K562 (cell line): ENCODE data around the gene DHX36. TPM values are rescaled to one million over a fixed set of nuclear protein-coding genes. Genes with fewer than 3 reads are reported as not detected.
A peak's percentile ranks its signal among the peaks of the same experiment; 100 is the strongest.

ENCODE experiments used
- ATAC-seq: fragments of 200-7000 bp; cut with Tn5 transposase; 3 replicates; pipeline ENCODE4 v1.9.1; 2020; ENCODE audit warnings: moderate library complexity
- BruUV-seq: library from RNA; stranded (reverse); fragments of 400-500 nt; replicated peaks from 2 replicates; lab custom pipeline; 2021; lab: Mats Ljungman, UMichigan
- CTCF ChIA-PET: fragments of 300-600 bp; formaldehyde crosslinking; extraction: SDS; loops from one replicate; lab custom pipeline; 2021; ENCODE audit warnings: low intra/inter-chr PET ratio; lab: Yijun Ruan, JAX
- POLR2A ChIA-PET: fragments of 300-600, 350-650 bp; sonication (Branson Sonifier 250); formaldehyde crosslinking; extraction: SDS; loops from one replicate; lab custom pipeline; 2021; ENCODE audit warnings: antibody characterized with exemption, inconsistent platforms; lab: Yijun Ruan, JAX
- DNase-seq, 4 experiments: peaks; one replicate each; pipeline versions ENCODE4 v3.0.0 to v3.0.0-alpha.2; 2011 to 2018; ENCODE audit warnings: low spot score in 3 of 4, mixed read lengths in 3 of 4; ENCODE audit errors: extremely low read depth in 1 of 4
- FAIRE-seq: peaks from 2 replicates; lab custom pipeline; 2011; peaks lifted over from hg19 to GRCh38; lab: Jason Lieb, UNC
- H2AFZ ChIP-seq: 2 replicates; pipeline ENCODE4 v1.6.0; 2011; ENCODE audit warnings: low read depth, low read length, control low read depth, inconsistent platforms
- H3K27ac ChIP-seq: fragments of 200-600 bp; 3 replicates; pipeline ENCODE4 v1.8.0; 2011; ENCODE audit warnings: low read depth, mild to moderate bottlenecking, control low read depth, inconsistent platforms, low read length, moderate library complexity, mixed read lengths; ENCODE audit errors: extremely low read depth
- H3K27me3 ChIP-seq, 2 experiments: fragments of 300-600 bp in 1 of 2; 2 replicates in 1 of 2; 3 replicates in 1 of 2; pipeline versions ENCODE4 v1.6.0 to v1.8.0; 2011; ENCODE audit warnings: inconsistent platforms in 2 of 2, low read length in 2 of 2, mild to moderate bottlenecking in 1 of 2, mixed read lengths in 1 of 2, moderate library complexity in 1 of 2; ENCODE audit not compliant: control insufficient read depth in 2 of 2, insufficient read depth in 2 of 2
- H3K36me3 ChIP-seq: fragments of 300-600 bp; 3 replicates; pipeline ENCODE4 v1.8.0; 2011; ENCODE audit warnings: mild to moderate bottlenecking, low read length, inconsistent platforms; ENCODE audit not compliant: control insufficient read depth, insufficient read depth
- H3K4me1 ChIP-seq, 2 experiments: fragments of 200-600 bp in 1 of 2; replicated peaks in 1 of 2; 2 replicates in 1 of 2; 3 replicates in 1 of 2; pipeline versions ENCODE4 v1.5.1 to v1.8.0; 2011; ENCODE audit warnings: inconsistent platforms in 2 of 2, low read length in 2 of 2, mild to moderate bottlenecking in 1 of 2, mixed read lengths in 1 of 2, moderate library complexity in 1 of 2; ENCODE audit not compliant: control insufficient read depth in 2 of 2, insufficient read depth in 2 of 2
- H3K4me2 ChIP-seq: 2 replicates; pipeline ENCODE4 v1.6.1; 2011; ENCODE audit warnings: low read length, control low read depth, inconsistent platforms, mixed read lengths; ENCODE audit not compliant: insufficient read depth
- H3K4me3 ChIP-seq: fragments of 200-600 bp; sonication (generic), shearing (Covaris generic); 2 replicates; pipeline ENCODE4 v1.5.1; 2016; ENCODE audit warnings: control low read depth, inconsistent platforms
- H3K79me2 ChIP-seq: fragments of 200-600 bp; 3 replicates; pipeline ENCODE4 v1.8.0; 2011; ENCODE audit warnings: low read length, inconsistent platforms; ENCODE audit not compliant: control insufficient read depth, insufficient read depth
- H3K9ac ChIP-seq, 2 experiments: 2 replicates each; pipeline versions ENCODE4 v1.6.0 to v1.6.1; 2011; ENCODE audit warnings: low read depth in 2 of 2, low read length in 2 of 2, control low read depth in 1 of 2, inconsistent platforms in 1 of 2, mild to moderate bottlenecking in 1 of 2, mixed read lengths in 1 of 2; ENCODE audit not compliant: insufficient read depth in 1 of 2
- H3K9me1 ChIP-seq: one replicate; pipeline ENCODE4 v1.6.0; 2011; ENCODE audit warnings: inconsistent platforms, mild to moderate bottlenecking, low read length, moderate library complexity; ENCODE audit not compliant: control insufficient read depth, insufficient read depth
- H3K9me3 ChIP-seq: replicated peaks from 2 replicates; pipeline ENCODE4 v1.5.1; 2011; ENCODE audit warnings: low read depth, low read length, inconsistent platforms; ENCODE audit not compliant: control insufficient read depth, insufficient read depth
- H4K20me1 ChIP-seq: replicated peaks from 2 replicates; pipeline ENCODE4 v1.6.1; 2011; ENCODE audit warnings: low read length, inconsistent platforms, mixed read lengths; ENCODE audit not compliant: control insufficient read depth, insufficient read depth
- GATAD2A ChIP-seq: fragments of 450-650 bp; IDR thresholded peaks from 2 replicates; pipeline ENCODE4 v1.6.1; 2017
- MBD2 ChIP-seq: sonication (generic); IDR thresholded peaks from 2 replicates; pipeline ENCODE4 v1.6.1; 2016; ENCODE audit warnings: low read depth, borderline replicate concordance
- MXI1 ChIP-seq: IDR thresholded peaks from 2 replicates; pipeline ENCODE4 v1.6.1; 2011; ENCODE audit warnings: low read depth, mild to moderate bottlenecking, improper control_type of control experiment, low read length
- PPARD ChIP-seq: fragments of 250-450 bp; sonication (Bioruptor Pico); IDR thresholded peaks from 2 replicates; pipeline ENCODE4 v1.8.0; 2022; ENCODE audit warnings: inconsistent platforms, mild to moderate bottlenecking, moderate library complexity
- RBM15 ChIP-seq: fragments of 200-400 bp; formaldehyde crosslinking; IDR thresholded peaks from 2 replicates; pipeline ENCODE4 v1.6.1; 2018; ENCODE audit warnings: mild to moderate bottlenecking, low read length, moderate library complexity; ENCODE audit not compliant: insufficient read depth
- RBM39 ChIP-seq: fragments of 200-400 bp; formaldehyde crosslinking; optimal IDR thresholded peaks from 2 replicates; pipeline ENCODE3; 2018; ENCODE audit warnings: low read depth, low read length
- SIN3B ChIP-seq: fragments of 450-650 bp; IDR thresholded peaks from 2 replicates; pipeline ENCODE4 v1.6.1; 2017; ENCODE audit warnings: low read depth, mild to moderate bottlenecking, moderate library complexity
- TRIM25 ChIP-seq: fragments of 450-650 bp; IDR thresholded peaks from 2 replicates; pipeline ENCODE4 v1.7.0; 2016; ENCODE audit warnings: borderline replicate concordance
- ZFP30 ChIP-seq: fragments of 250-450 bp; sonication (Bioruptor Pico); IDR thresholded peaks from 2 replicates; pipeline ENCODE4 v1.8.0; 2022; ENCODE audit warnings: moderate library complexity, mild to moderate bottlenecking, inconsistent platforms, borderline replicate concordance
- ZNF280B ChIP-seq: fragments of 250-450 bp; sonication (Bioruptor Pico); IDR thresholded peaks from 2 replicates; pipeline ENCODE4 v1.5.1; 2021; ENCODE audit warnings: mild to moderate bottlenecking
- ZNF592 ChIP-seq: fragments of 450-650 bp; IDR thresholded peaks from 2 replicates; pipeline ENCODE4 v1.6.1; 2017; ENCODE audit warnings: antibody characterized with exemption, mild to moderate bottlenecking
- WGBS: fragments of 100-300 bp; shearing (Covaris generic); methylation state at CpG from one replicate; pipeline ENCODE4 v1.1.6; 2016; ENCODE audit warnings: low coverage, mixed read lengths; ENCODE audit not compliant: insufficient coverage; ENCODE audit errors: missing lambda C conversion rate; 5-methylcytosine and 5-hydroxymethylcytosine counted together
- in situ Hi-C: fragments of 300-500 bp; cut with MboI; formaldehyde crosslinking; loops from 4 replicates; pipeline ENCODE4 v1.15.0; 2018; ENCODE audit warnings: inconsistent platforms, mixed read lengths
- intact Hi-C: fragments of 100-400 bp; cut with micrococcal nuclease; formaldehyde crosslinking; loops from 2 replicates; pipeline ENCODE4 v1.14.2; 2022
- polyA plus RNA-seq, 8 experiments: library from polyadenylated mRNA; depleted of rRNA in 4 of 8; stranded (reverse) in 5 of 8; unstranded in 3 of 8; fragments of >200 nt; fragmentation: Nextera tagmentation in 2 of 8; fragmentation: Illumina TruSeq in 1 of 8; extraction: Ambion mirVana in 2 of 8; extraction: Trizol in 1 of 8; gene quantifications; 2 replicates each; pipeline versions ENCODE4 v1.2.1 to v1.2.3, GENCODE V29; 2011 to 2014; ENCODE audit warnings: inconsistent platforms in 1 of 8, missing spikeins in 1 of 8
- total RNA-seq, 7 experiments: library from RNA; depleted of rRNA in 6 of 7; stranded (reverse); fragments of >200 nt in 6 of 7; fragmentation: Illumina TruSeq in 2 of 7; extraction: Trizol in 2 of 7; gene quantifications; 2 replicates each; pipeline versions ENCODE4 v1.2.1 to v1.2.3, GENCODE V29; 2011 to 2021; ENCODE audit warnings: low replicate concordance in 1 of 7
- TF ChIP-seq, protein P1 (sequence below): sonication (generic); formaldehyde crosslinking; IDR thresholded peaks from 2 replicates; pipeline ENCODE4 v1.8.0; 2023; ENCODE audit warnings: mild to moderate bottlenecking, missing genetic modification reagents

DHX36 gene
- total and polyA plus RNA-seq, 9 of the 15 experiments (the other 6 are each of a cell fraction or from before 2014, with no cell fraction given), result 44.3 to 98.7 (median 57.0) TPM

GRCh38 chr3:154294016-154294415 is 30.3 kb downstream of the DHX36 start:
- in situ Hi-C loops (no loop called here), intact Hi-C loops (no loop called here)
- no peaks in the 10 kb centered on the region for H3K79me2 ChIP-seq
- WGBS, result 96% methylated on average over 2 of the region's 2 CpGs
- H4K20me1 ChIP-seq, result no peaks in the 10 kb centered on the region
- FAIRE-seq (peak; percentile 46), ATAC-seq (no peak), DNase-seq (no peak)
- no peaks in the 10 kb centered on the region for H3K27me3 ChIP-seq
- H3K9me1 ChIP-seq, result no peaks in the 10 kb centered on the region
- H3K36me3 ChIP-seq, result peaks cover 86% of the 10 kb centered on the region
- POLR2A ChIA-PET, result no interaction called here
- no TSS peak for BruUV-seq
- no peaks in the 10 kb centered on the region for H3K9me3 ChIP-seq
- H3K4me2 ChIP-seq, result no peak overlapping the region
- H3K9ac ChIP-seq, result no peak overlapping the region
- CTCF ChIA-PET, result no interaction called here
- H3K27ac ChIP-seq, result no peak overlapping the region
- H2AFZ ChIP-seq, result no peak overlapping the region
- no peak overlapping the region for H3K4me3 ChIP-seq
- H3K4me1 ChIP-seq, result no peaks in the 10 kb centered on the region
- TF ChIP-seq SIN3B (no peak), TRIM25 (no peak), ZFP30 (no peak), RBM15 (no peak), PPARD (CRISPR knock-in tag) (no peak), MBD2 (no peak), MXI1 (no peak), ZNF280B (CRISPR knock-in tag) (no peak), ZNF592 (no peak), RBM39 (no peak), GATAD2A (no peak)
- TF ChIP-seq, protein P1, sequence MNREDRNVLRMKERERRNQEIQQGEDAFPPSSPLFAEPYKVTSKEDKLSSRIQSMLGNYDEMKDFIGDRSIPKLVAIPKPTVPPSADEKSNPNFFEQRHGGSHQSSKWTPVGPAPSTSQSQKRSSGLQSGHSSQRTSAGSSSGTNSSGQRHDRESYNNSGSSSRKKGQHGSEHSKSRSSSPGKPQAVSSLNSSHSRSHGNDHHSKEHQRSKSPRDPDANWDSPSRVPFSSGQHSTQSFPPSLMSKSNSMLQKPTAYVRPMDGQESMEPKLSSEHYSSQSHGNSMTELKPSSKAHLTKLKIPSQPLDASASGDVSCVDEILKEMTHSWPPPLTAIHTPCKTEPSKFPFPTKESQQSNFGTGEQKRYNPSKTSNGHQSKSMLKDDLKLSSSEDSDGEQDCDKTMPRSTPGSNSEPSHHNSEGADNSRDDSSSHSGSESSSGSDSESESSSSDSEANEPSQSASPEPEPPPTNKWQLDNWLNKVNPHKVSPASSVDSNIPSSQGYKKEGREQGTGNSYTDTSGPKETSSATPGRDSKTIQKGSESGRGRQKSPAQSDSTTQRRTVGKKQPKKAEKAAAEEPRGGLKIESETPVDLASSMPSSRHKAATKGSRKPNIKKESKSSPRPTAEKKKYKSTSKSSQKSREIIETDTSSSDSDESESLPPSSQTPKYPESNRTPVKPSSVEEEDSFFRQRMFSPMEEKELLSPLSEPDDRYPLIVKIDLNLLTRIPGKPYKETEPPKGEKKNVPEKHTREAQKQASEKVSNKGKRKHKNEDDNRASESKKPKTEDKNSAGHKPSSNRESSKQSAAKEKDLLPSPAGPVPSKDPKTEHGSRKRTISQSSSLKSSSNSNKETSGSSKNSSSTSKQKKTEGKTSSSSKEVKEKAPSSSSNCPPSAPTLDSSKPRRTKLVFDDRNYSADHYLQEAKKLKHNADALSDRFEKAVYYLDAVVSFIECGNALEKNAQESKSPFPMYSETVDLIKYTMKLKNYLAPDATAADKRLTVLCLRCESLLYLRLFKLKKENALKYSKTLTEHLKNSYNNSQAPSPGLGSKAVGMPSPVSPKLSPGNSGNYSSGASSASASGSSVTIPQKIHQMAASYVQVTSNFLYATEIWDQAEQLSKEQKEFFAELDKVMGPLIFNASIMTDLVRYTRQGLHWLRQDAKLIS (CRISPR knock-in tag), result no peak
